Mesenchymal stem cell (in vitro differentiated cells and primary cell): ENCODE data around the gene CCDC102A.

ENCODE experiments used
- DNase-seq: peaks from one replicate; pipeline ENCODE4 v3.0.0-alpha.2; 2013
- H2AFZ ChIP-seq: one replicate; pipeline ENCODE4 v1.6.1; 2013; ENCODE audit warnings: low read depth, mild to moderate bottlenecking, control low read depth, inconsistent platforms, low read length, moderate library complexity
- H2AK5ac ChIP-seq: 2 replicates; pipeline ENCODE4 v1.6.1; 2013; ENCODE audit warnings: low read length, moderate library complexity, mild to moderate bottlenecking, inconsistent platforms; ENCODE audit not compliant: severe bottlenecking
- H2BK120ac ChIP-seq: one replicate; pipeline ENCODE4 v1.6.1; 2013; ENCODE audit warnings: low read depth, mild to moderate bottlenecking, inconsistent platforms, low read length, moderate library complexity
- H2BK12ac ChIP-seq, 2 experiments: one replicate each; pipeline ENCODE4 v1.6.1; 2013; ENCODE audit warnings: inconsistent platforms in 2 of 2, low read length in 2 of 2, mild to moderate bottlenecking in 2 of 2, moderate library complexity in 2 of 2, control low read depth in 1 of 2
- H2BK15ac ChIP-seq: one replicate; pipeline ENCODE4 v1.6.1; 2013; ENCODE audit warnings: mild to moderate bottlenecking, low read depth, inconsistent platforms; ENCODE audit not compliant: poor library complexity, severe bottlenecking
- H2BK5ac ChIP-seq: 2 replicates; pipeline ENCODE4 v1.6.1; 2013; ENCODE audit warnings: low read depth, mild to moderate bottlenecking, low read length, control low read depth, inconsistent platforms; ENCODE audit not compliant: poor library complexity, severe bottlenecking
- H3K14ac ChIP-seq, 2 experiments: one replicate each; pipeline ENCODE4 v1.6.1; 2013; ENCODE audit warnings: inconsistent platforms in 2 of 2, low read length in 2 of 2, control low read depth in 1 of 2, mild to moderate bottlenecking in 1 of 2, moderate library complexity in 1 of 2
- H3K18ac ChIP-seq, 2 experiments: one replicate each; pipeline ENCODE4 v1.6.1; 2013; ENCODE audit warnings: inconsistent platforms in 2 of 2, low read length in 2 of 2, control low read depth in 1 of 2, low read depth in 1 of 2, mild to moderate bottlenecking in 1 of 2
- H3K23ac ChIP-seq, 2 experiments: one replicate each; pipeline ENCODE4 v1.6.1; 2013; ENCODE audit warnings: inconsistent platforms in 2 of 2, low read length in 2 of 2, mild to moderate bottlenecking in 2 of 2, moderate library complexity in 2 of 2, control low read depth in 1 of 2
- H3K27ac ChIP-seq: 2 replicates; pipeline ENCODE4 v1.5.1; 2013; ENCODE audit warnings: mild to moderate bottlenecking, moderate library complexity, low read length, control low read depth, inconsistent platforms; ENCODE audit not compliant: poor library complexity, severe bottlenecking
- H3K27me3 ChIP-seq, 2 experiments: 2 replicates each; pipeline versions ENCODE4 v1.6.1 to v1.7.0; 2013; ENCODE audit warnings: low read length in 2 of 2, mild to moderate bottlenecking in 2 of 2, moderate library complexity in 2 of 2, control low read depth in 1 of 2, inconsistent platforms in 1 of 2; ENCODE audit not compliant: control insufficient read depth in 1 of 2, insufficient read depth in 1 of 2
- H3K36me3 ChIP-seq, 2 experiments: 2 replicates each; pipeline versions ENCODE4 v1.6.1 to v1.7.0; 2013; ENCODE audit warnings: low read length in 2 of 2, control low read depth in 1 of 2, inconsistent platforms in 1 of 2, low read depth in 1 of 2, mild to moderate bottlenecking in 1 of 2; ENCODE audit not compliant: insufficient read depth in 2 of 2, control insufficient read depth in 1 of 2
- H3K4ac ChIP-seq, 2 experiments: one replicate each; pipeline ENCODE4 v1.6.1; 2013; ENCODE audit warnings: inconsistent platforms in 2 of 2, low read length in 2 of 2, mild to moderate bottlenecking in 2 of 2, moderate library complexity in 2 of 2, control low read depth in 1 of 2, low read depth in 1 of 2
- H3K4me1 ChIP-seq: 2 replicates; pipeline ENCODE4 v1.6.1; 2013; ENCODE audit warnings: low read depth, low read length, control low read depth; ENCODE audit not compliant: control insufficient read depth, insufficient read depth
- H3K4me2 ChIP-seq: 2 replicates; pipeline ENCODE4 v1.6.1; 2013; ENCODE audit warnings: low read length, mild to moderate bottlenecking, inconsistent platforms; ENCODE audit not compliant: poor library complexity, severe bottlenecking
- H3K4me3 ChIP-seq, 2 experiments: 2 replicates each; pipeline versions ENCODE4 v1.5.1 to v1.7.0; 2013; ENCODE audit warnings: low read length in 2 of 2, mild to moderate bottlenecking in 2 of 2, control low read depth in 1 of 2, low read depth in 1 of 2; ENCODE audit not compliant: insufficient read depth in 1 of 2
- H3K79me1 ChIP-seq: replicated peaks from 2 replicates; pipeline ENCODE4 v1.6.1; 2013; ENCODE audit warnings: mild to moderate bottlenecking, control low read depth, low read length, inconsistent platforms; ENCODE audit not compliant: poor library complexity, severe bottlenecking
- H3K9ac ChIP-seq: 2 replicates; pipeline ENCODE4 v1.7.0; 2013; ENCODE audit warnings: mild to moderate bottlenecking, low read length, moderate library complexity
- H3K9me3 ChIP-seq: 2 replicates; pipeline ENCODE4 v1.7.0; 2013; ENCODE audit warnings: mild to moderate bottlenecking, low read length; ENCODE audit not compliant: control insufficient read depth
- H4K8ac ChIP-seq: one replicate; pipeline ENCODE4 v1.6.1; 2013; ENCODE audit warnings: inconsistent platforms, mild to moderate bottlenecking, low read length, moderate library complexity
- H4K91ac ChIP-seq: one replicate; pipeline ENCODE4 v1.6.1; 2013; ENCODE audit warnings: mild to moderate bottlenecking, low read length, inconsistent platforms
- WGBS: methylation state at CpG from one replicate; pipeline ENCODE4 v1.1.7; 2013; ENCODE audit warnings: mixed read lengths; 5-methylcytosine and 5-hydroxymethylcytosine counted together

Gene CCDC102A

GRCh38 chr16:57555831-57556230 is 19.5 kb upstream of the CCDC102A start:
- no peak overlapping the region for H3K4me3 ChIP-seq
- no peak overlapping the region for H2BK12ac ChIP-seq
- no peak overlapping the region for H4K91ac ChIP-seq

DNA sequence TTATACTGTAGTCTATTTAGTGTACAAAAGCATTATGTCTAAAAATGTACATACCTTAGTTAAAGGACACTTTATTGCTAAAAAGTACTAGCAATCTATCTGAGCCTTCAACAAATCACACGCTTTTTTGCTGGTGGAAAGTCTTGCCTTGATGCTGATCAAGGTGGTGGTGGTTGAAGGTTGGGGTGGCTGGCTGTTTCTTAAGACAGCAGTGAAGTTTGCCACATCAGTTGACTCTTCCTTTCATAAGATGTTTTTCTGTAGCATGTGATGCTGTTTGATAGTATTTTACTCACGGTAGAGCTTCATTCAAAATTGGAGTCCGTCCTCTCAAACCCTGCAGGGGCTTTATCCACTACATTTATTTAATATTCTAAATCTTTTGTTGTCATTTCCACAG is 14.7 kb upstream of the CCDC102A start:
- H2BK5ac ChIP-seq, result no peak overlapping the region
- no peak overlapping the region for H3K4ac ChIP-seq
- peaks cover 0 to 7% of the 10 kb centered on the region in 2 experiments for H3K27me3 ChIP-seq
- H2AFZ ChIP-seq, result no peak overlapping the region
- no peak overlapping the region for H2BK120ac ChIP-seq
- H3K9me3 ChIP-seq, result peaks cover 13% of the 10 kb centered on the region
- no peaks in the 10 kb centered on the region for H3K79me1 ChIP-seq
- H2BK15ac ChIP-seq, result no peak overlapping the region
- no peak overlapping the region for H2BK12ac ChIP-seq
- H3K27ac ChIP-seq, result no peak overlapping the region
- no peak for DNase-seq
- no peak overlapping the region for H3K14ac ChIP-seq
- H2AK5ac ChIP-seq, result no peak overlapping the region
- no peaks in the 10 kb centered on the region for H3K4me1 ChIP-seq
- H3K4me2 ChIP-seq, result no peak overlapping the region
- H4K8ac ChIP-seq, result no peak overlapping the region
- H3K23ac ChIP-seq, result no peak overlapping the region
- H3K18ac ChIP-seq, result no peak overlapping the region
- H3K9ac ChIP-seq, result no peak overlapping the region
- 97% methylated on average over 3 of the region's 3 CpGs for WGBS
- no peak overlapping the region for H3K4me3 ChIP-seq
- no peak overlapping the region for H4K91ac ChIP-seq
- no peaks in the 10 kb centered on the region for H3K36me3 ChIP-seq

More at GRCh38 chr16:57555831-57556230, 19.5 kb upstream of the CCDC102A start:
- Histone ChIP-seq H2BK120ac (no peak overlapping the region), H2BK15ac (no peak overlapping the region), H4K8ac (no peak overlapping the region), H2AFZ (no peak overlapping the region), H2BK5ac (no peak overlapping the region), H3K14ac (no peak overlapping the region), H3K9ac (no peak overlapping the region), H3K4me1 (no peaks in the 10 kb centered on the region), H3K79me1 (no peaks in the 10 kb centered on the region), H3K4ac (no peak overlapping the region), H3K27ac (no peak overlapping the region), H3K23ac (no peak overlapping the region), H3K9me3 (peaks cover 25% of the 10 kb centered on the region), H2AK5ac (no peak overlapping the region), H3K27me3 (peaks cover 12 to 35% of the 10 kb centered on the region in 2 experiments), H3K4me2 (no peak overlapping the region), H3K36me3 (no peaks in the 10 kb centered on the region), H3K18ac (no peak overlapping the region)
- WGBS, result 93% methylated on average over 2 of the region's 3 CpGs
- DNase-seq, result no peak

GRCh38 chr16:57549730-57550129 is 13.4 kb upstream of the CCDC102A start:
- Histone ChIP-seq H2BK120ac (no peak overlapping the region), H3K9me3 (peaks cover 13% of the 10 kb centered on the region), H3K4me1 (no peaks in the 10 kb centered on the region), H2BK15ac (no peak overlapping the region), H3K27me3 (peaks cover 0 to 4% of the 10 kb centered on the region in 2 experiments), H2BK5ac (no peak overlapping the region), H4K91ac (no peak overlapping the region), H2AFZ (no peak overlapping the region), H3K23ac (no peak overlapping the region), H3K4ac (no peak overlapping the region), H3K27ac (no peak overlapping the region), H3K79me1 (no peaks in the 10 kb centered on the region), H3K9ac (no peak overlapping the region), H3K36me3 (no peaks in the 10 kb centered on the region), H3K18ac (no peak overlapping the region), H4K8ac (no peak overlapping the region), H2AK5ac (no peak overlapping the region), H3K4me2 (no peak overlapping the region), H2BK12ac (no peak overlapping the region), H3K4me3 (no peak overlapping the region), H3K14ac (no peak overlapping the region)
- no peak for DNase-seq

DNA sequence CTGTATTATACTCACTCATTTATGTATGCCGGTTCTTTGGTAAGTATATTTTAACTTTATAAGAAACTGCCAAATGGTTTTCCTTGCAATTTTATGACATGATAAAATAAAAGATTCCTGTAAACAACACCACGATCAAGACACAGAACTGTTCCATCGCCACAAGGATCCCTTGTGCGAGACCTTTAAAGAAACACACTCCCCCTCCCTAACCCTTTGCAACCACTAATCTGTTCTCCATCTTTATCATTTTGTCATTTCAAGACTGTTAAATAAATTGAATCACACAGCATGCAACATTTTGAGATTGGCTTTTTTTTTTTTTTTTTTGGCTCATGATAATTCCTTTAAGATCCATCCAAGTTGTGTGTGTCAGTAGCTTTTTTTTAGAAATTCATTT is 12.0 kb upstream of the CCDC102A start:
- no peak overlapping the region for H4K91ac ChIP-seq
- H2AK5ac ChIP-seq, result no peak overlapping the region
- H3K23ac ChIP-seq, result no peak overlapping the region
- no peak overlapping the region for H2BK5ac ChIP-seq
- H2BK120ac ChIP-seq, result no peak overlapping the region
- H3K79me1 ChIP-seq, result no peaks in the 10 kb centered on the region
- peaks cover 13% of the 10 kb centered on the region for H3K9me3 ChIP-seq
- no peak overlapping the region for H3K4me2 ChIP-seq
- H3K36me3 ChIP-seq, result no peaks in the 10 kb centered on the region
- 96% methylated on average over 3 of the region's 4 CpGs for WGBS
- H3K14ac ChIP-seq, result no peak overlapping the region
- no peak overlapping the region for H3K27ac ChIP-seq
- H2BK15ac ChIP-seq, result no peak overlapping the region
- H3K4ac ChIP-seq, result no peak overlapping the region
- H3K27me3 ChIP-seq, result peaks cover 9 to 11% of the 10 kb centered on the region in 2 experiments
- no peaks in the 10 kb centered on the region for H3K4me1 ChIP-seq
- no peak overlapping the region for H3K4me3 ChIP-seq
- no peak overlapping the region for H2BK12ac ChIP-seq
- no peak for DNase-seq
- H3K18ac ChIP-seq, result no peak overlapping the region
- H3K9ac ChIP-seq, result no peak overlapping the region
- H4K8ac ChIP-seq, result no peak overlapping the region
- H2AFZ ChIP-seq, result no peak overlapping the region
